Natural killer cell (primary cell): Measurements from ENCODE around the gene CDKN1C. TPM values are rescaled to one million over a fixed set of nuclear protein-coding genes. Genes with fewer than 3 reads are reported as not detected.

Experiments
- ATAC-seq, 3 donors: fragments of 150-1000 bp in 2 of 3; fragments of 200-7000 bp in 1 of 3; cut with Tn5 transposase; 1 replicate in 1 of 3; 2 replicates in 2 of 3; pipeline ENCODE4 v1.10.0; 2021; ENCODE audit warnings: mild to moderate bottlenecking in 2 of 3, moderate library complexity in 2 of 3
- DNase-seq, 2 donors: peaks; one replicate each; pipeline versions ENCODE4 v3.0.0 to v3.0.0-alpha.2; 2013 to 2021; ENCODE audit warnings: mixed read lengths in 1 of 2
- H3K27ac ChIP-seq: one replicate; pipeline ENCODE4 v1.5.1; 2013; ENCODE audit warnings: mild to moderate bottlenecking, low read length
- H3K27me3 ChIP-seq: one replicate; pipeline ENCODE4 v1.6.1; 2013; ENCODE audit warnings: low read length; ENCODE audit not compliant: control insufficient read depth, insufficient read depth
- H3K36me3 ChIP-seq: one replicate; pipeline ENCODE4 v1.6.1; 2013; ENCODE audit warnings: low read length; ENCODE audit not compliant: control insufficient read depth, insufficient read depth
- H3K4me1 ChIP-seq: one replicate; pipeline ENCODE4 v1.6.1; 2013; ENCODE audit warnings: low read length; ENCODE audit not compliant: control insufficient read depth, insufficient read depth
- H3K4me3 ChIP-seq: one replicate; pipeline ENCODE4 v1.5.1; 2013; ENCODE audit warnings: low read length
- H3K9me3 ChIP-seq: one replicate; pipeline ENCODE4 v1.6.1; 2013; ENCODE audit warnings: low read length; ENCODE audit not compliant: control insufficient read depth, insufficient read depth
- H3K27ac Mint-ChIP-seq, 2 donors: one replicate each; pipeline ENCODE4 v1.8.0; 2022; ENCODE audit warnings: mild to moderate bottlenecking in 2 of 2, mixed read lengths in 2 of 2, moderate library complexity in 1 of 2
- H3K27me3 Mint-ChIP-seq, 2 donors: one replicate each; pipeline ENCODE4 v1.8.0; 2022; ENCODE audit warnings: low read depth in 2 of 2, mixed read lengths in 2 of 2
- H3K36me3 Mint-ChIP-seq: one replicate; pipeline ENCODE4 v1.8.0; 2022; ENCODE audit warnings: mixed read lengths
- H3K4me1 Mint-ChIP-seq, 2 donors: one replicate each; pipeline ENCODE4 v1.8.0; 2022; ENCODE audit warnings: mixed read lengths in 2 of 2
- H3K4me3 Mint-ChIP-seq: one replicate; pipeline ENCODE4 v1.8.0; 2022; ENCODE audit warnings: mild to moderate bottlenecking, moderate library complexity, mixed read lengths
- H3K9me3 Mint-ChIP-seq, 2 donors: one replicate each; pipeline ENCODE4 v1.8.0; 2022; ENCODE audit warnings: mixed read lengths in 2 of 2
- WGBS: methylation state at CpG from one replicate; pipeline ENCODE4 v1.1.7; 2013; ENCODE audit warnings: missing lambda C conversion rate; ENCODE audit not compliant: insufficient coverage; 5-methylcytosine and 5-hydroxymethylcytosine counted together
- intact Hi-C: fragments of 100-400 bp; cut with micrococcal nuclease; formaldehyde crosslinking; loops from one replicate; pipeline ENCODE4 v1.14.2; 2022
- total RNA-seq, 4 donors: library from RNA; stranded (reverse); fragments of 120-200 nt in 1 of 4; gene quantifications; one replicate each; pipeline versions ENCODE4 v1.2.3 to v1.2.4, GENCODE V29; 2013 to 2022
- TF ChIP-seq, protein P1 (sequence below): fragments of 200-600 bp; IDR thresholded peaks from one replicate; pipeline ENCODE4 v1.8.0; 2022; ENCODE audit warnings: antibody characterized with exemption

The CDKN1C gene
- total RNA-seq, 3 donors from 2014 or later (not counting 1 experiment from before 2014, with no cell fraction given): 2.6 to 27.9 (median 6.3) TPM

DNA sequence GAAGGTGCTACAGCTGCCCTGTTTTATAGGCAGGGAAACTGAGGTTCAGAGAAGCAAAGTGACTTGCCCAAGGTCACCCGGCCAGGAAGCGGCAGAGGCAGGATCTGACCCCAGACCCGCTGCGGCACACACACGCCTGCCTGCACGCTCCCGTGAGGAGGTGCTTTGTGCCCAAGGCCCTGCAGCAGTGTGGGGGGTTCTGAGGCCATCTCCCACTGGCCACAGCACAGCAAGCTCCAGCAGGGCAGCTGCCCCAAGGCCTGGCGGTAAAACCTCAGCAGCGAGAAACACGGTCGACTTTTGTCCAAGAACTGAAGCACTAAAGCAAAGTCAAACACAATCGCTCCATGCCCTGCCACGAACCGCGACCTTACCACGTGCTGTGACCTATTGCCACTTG lies 42.7 kb downstream of the CDKN1C start:
- Histone ChIP-seq H3K9me3 (no peaks in the 10 kb centered on the region), H3K27ac (no peak overlapping the region), H3K4me3 (no peak overlapping the region), H3K4me1 (no peaks in the 10 kb centered on the region), H3K36me3 (no peaks in the 10 kb centered on the region), H3K27me3 (no peaks in the 10 kb centered on the region)
- DNase-seq (no peak), ATAC-seq (no peak)
- Mint-ChIP-seq H3K4me1 (no peaks in the 10 kb centered on the region), H3K27ac (no peak overlapping the region), H3K36me3 (no peaks in the 10 kb centered on the region), H3K27me3 (no peaks in the 10 kb centered on the region), H3K4me3 (no peak overlapping the region), H3K9me3 (no peaks in the 10 kb centered on the region)
- TF ChIP-seq, protein P1, sequence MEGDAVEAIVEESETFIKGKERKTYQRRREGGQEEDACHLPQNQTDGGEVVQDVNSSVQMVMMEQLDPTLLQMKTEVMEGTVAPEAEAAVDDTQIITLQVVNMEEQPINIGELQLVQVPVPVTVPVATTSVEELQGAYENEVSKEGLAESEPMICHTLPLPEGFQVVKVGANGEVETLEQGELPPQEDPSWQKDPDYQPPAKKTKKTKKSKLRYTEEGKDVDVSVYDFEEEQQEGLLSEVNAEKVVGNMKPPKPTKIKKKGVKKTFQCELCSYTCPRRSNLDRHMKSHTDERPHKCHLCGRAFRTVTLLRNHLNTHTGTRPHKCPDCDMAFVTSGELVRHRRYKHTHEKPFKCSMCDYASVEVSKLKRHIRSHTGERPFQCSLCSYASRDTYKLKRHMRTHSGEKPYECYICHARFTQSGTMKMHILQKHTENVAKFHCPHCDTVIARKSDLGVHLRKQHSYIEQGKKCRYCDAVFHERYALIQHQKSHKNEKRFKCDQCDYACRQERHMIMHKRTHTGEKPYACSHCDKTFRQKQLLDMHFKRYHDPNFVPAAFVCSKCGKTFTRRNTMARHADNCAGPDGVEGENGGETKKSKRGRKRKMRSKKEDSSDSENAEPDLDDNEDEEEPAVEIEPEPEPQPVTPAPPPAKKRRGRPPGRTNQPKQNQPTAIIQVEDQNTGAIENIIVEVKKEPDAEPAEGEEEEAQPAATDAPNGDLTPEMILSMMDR: no peak
- WGBS: 87% methylated on average over 16 of the region's 16 CpGs
- intact Hi-C loops: no loop called here

DNA sequence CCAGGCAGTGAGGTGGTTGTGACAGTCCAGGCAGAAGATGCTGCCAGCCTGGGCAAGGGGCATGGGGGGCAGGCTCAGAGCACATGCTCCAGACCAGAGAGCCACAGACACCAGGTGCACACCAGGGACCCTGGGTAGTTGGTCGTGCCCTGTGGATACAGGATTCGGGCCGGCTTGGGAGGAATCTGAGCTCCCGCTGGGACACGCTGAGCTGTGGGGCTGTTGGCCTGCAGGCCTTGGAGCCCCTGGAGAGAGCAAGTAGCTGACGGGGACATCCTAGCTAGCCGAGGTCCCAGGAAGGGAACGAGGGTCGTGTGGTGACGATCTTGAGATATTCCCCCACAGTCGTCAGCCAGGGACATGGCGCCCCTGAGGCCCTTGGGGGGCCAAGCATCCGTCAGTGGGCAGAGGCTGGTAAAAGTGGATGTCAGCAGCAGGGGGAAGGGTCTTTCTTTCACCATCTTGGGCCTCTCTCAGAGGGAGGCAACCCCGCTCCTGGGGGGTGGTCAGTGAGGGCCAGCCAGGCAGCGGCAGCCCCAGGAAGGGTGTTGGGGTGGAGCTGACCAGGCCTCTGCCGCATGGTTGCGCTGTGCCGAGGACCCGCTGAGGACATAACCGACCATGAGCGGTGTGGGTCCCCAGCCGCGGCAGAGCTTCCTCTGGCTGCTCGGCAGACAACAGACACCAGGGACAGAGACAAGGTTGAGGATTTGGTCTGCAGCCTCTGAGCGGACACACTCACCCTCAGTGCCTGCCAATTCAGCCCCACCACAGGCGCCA lies 44.0 kb downstream of the CDKN1C start:
- H3K4me3 Mint-ChIP-seq: no peak overlapping the region
- no peaks in the 10 kb centered on the region for H3K9me3 ChIP-seq
- H3K36me3 Mint-ChIP-seq: no peaks in the 10 kb centered on the region
- ATAC-seq (no peak), DNase-seq (no peak)
- H3K27ac Mint-ChIP-seq: no peak overlapping the region
- no peaks in the 10 kb centered on the region for H3K36me3 ChIP-seq
- intact Hi-C loops: no loop called here
- 90% methylated on average over 26 of the region's 26 CpGs for WGBS
- no peak overlapping the region for H3K4me3 ChIP-seq
- H3K27ac ChIP-seq: no peak overlapping the region
- H3K4me1 ChIP-seq: no peaks in the 10 kb centered on the region
- peaks cover 0 to 4% of the 10 kb centered on the region in 2 donors for H3K27me3 Mint-ChIP-seq
- TF ChIP-seq, protein P1: no peak
- no peaks in the 10 kb centered on the region for H3K27me3 ChIP-seq
- H3K9me3 Mint-ChIP-seq: no peaks in the 10 kb centered on the region
- H3K4me1 Mint-ChIP-seq: no peaks in the 10 kb centered on the region

DNA sequence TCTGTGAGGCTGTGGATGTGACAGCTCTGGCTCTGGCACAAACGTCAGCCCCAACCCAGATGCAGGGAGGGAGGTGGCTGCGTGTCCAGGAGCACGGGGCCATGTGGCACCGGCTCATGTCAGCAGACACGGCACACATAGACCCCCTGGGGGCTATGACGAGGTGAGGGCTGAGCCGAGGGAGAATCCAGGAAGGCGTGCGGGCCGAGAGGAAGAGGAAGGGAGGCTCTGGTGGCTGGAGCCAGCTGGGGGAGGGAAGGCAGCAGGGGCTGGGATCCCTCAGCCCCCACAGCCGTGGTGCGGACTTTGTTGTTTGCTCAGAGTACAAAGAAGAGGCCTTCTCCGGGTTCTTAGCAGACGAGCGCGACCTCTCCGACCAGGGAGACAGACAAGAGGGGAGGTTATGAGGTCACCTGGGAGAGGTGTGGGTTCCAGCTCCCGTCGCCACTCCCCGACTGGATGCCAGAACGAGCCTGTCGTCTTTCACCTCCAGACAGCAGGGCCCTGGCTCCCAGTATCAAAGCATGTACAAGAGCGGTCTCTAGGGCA lies 46.1 kb downstream of the CDKN1C start:
- Histone ChIP-seq H3K4me1 (no peaks in the 10 kb centered on the region), H3K27ac (no peak overlapping the region), H3K36me3 (no peaks in the 10 kb centered on the region), H3K4me3 (no peak overlapping the region), H3K9me3 (no peaks in the 10 kb centered on the region), H3K27me3 (no peaks in the 10 kb centered on the region)
- TF ChIP-seq, protein P1: no peak
- WGBS: 90% methylated on average over 23 of the region's 23 CpGs
- Mint-ChIP-seq H3K4me3 (no peak overlapping the region), H3K4me1 (no peaks in the 10 kb centered on the region), H3K27ac (no peak overlapping the region), H3K27me3 (peaks cover 0 to 10% of the 10 kb centered on the region in 2 donors), H3K9me3 (no peaks in the 10 kb centered on the region), H3K36me3 (no peaks in the 10 kb centered on the region)
- no peak for DNase-seq
- intact Hi-C loops: no loop called here
- ATAC-seq: no peak
